HL-60 (cell line): Measurements from ENCODE around the gene DND1.

Experiments
- CTCF ChIP-seq: IDR thresholded peaks from one replicate; pipeline ENCODE4 v1.5.1; 2011; ENCODE audit warnings: low read length, control low read depth, inconsistent platforms; ENCODE audit not compliant: insufficient read depth
- GABPA ChIP-seq: IDR thresholded peaks from 2 replicates; pipeline ENCODE4 v1.6.1; 2012; ENCODE audit warnings: low read depth
- POLR2AphosphoS5 ChIP-seq: IDR thresholded peaks from 2 replicates; pipeline ENCODE4 v1.6.1; 2012; ENCODE audit warnings: low read depth
- SPI1 ChIP-seq: IDR thresholded peaks from 2 replicates; pipeline ENCODE4 v1.6.1; 2012; ENCODE audit warnings: low read depth, mild to moderate bottlenecking, borderline replicate concordance
- TF ChIP-seq, protein P1 (sequence below): IDR thresholded peaks from 2 replicates; pipeline ENCODE4 v1.6.1; 2012; ENCODE audit warnings: low read depth; ENCODE audit not compliant: insufficient replicate concordance

GRCh38 chr5:140678993-140679392, 5.6 kb upstream of the DND1 start:
- TF ChIP-seq CTCF (no peak), POLR2AphosphoS5 (no peak), GABPA (no peak), SPI1 (no peak)
- TF ChIP-seq, protein P1, sequence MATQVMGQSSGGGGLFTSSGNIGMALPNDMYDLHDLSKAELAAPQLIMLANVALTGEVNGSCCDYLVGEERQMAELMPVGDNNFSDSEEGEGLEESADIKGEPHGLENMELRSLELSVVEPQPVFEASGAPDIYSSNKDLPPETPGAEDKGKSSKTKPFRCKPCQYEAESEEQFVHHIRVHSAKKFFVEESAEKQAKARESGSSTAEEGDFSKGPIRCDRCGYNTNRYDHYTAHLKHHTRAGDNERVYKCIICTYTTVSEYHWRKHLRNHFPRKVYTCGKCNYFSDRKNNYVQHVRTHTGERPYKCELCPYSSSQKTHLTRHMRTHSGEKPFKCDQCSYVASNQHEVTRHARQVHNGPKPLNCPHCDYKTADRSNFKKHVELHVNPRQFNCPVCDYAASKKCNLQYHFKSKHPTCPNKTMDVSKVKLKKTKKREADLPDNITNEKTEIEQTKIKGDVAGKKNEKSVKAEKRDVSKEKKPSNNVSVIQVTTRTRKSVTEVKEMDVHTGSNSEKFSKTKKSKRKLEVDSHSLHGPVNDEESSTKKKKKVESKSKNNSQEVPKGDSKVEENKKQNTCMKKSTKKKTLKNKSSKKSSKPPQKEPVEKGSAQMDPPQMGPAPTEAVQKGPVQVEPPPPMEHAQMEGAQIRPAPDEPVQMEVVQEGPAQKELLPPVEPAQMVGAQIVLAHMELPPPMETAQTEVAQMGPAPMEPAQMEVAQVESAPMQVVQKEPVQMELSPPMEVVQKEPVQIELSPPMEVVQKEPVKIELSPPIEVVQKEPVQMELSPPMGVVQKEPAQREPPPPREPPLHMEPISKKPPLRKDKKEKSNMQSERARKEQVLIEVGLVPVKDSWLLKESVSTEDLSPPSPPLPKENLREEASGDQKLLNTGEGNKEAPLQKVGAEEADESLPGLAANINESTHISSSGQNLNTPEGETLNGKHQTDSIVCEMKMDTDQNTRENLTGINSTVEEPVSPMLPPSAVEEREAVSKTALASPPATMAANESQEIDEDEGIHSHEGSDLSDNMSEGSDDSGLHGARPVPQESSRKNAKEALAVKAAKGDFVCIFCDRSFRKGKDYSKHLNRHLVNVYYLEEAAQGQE: no peak
